ENCODE results near the gene ESRRG. TPM values are rescaled to one million over a fixed set of nuclear protein-coding genes. Genes with fewer than 3 reads are reported as not detected.
A peak's percentile ranks its signal among the peaks of the same experiment; 100 is the strongest.

The ESRRG gene
- total RNA-seq (2014; rRNA removed; shearing (Covaris generic); ENCODE audit: low replicate concordance), result 0.15 TPM in 1 of 2 replicates, not detected in the other

- no peaks in the 10 kb centered on the region for H3K9me2 ChIP-seq (replicated peaks; ENCODE audit: insufficient read depth, low read length)
- peaks cover 8% of the 10 kb centered on the region for H3K4me1 ChIP-seq (ENCODE audit: low read length)
- H4K20me1 ChIP-seq (ENCODE audit: insufficient read depth, low read depth, low read length), result no peaks in the 10 kb centered on the region
- H3K79me2 ChIP-seq (ENCODE audit: low read length), result no peaks in the 10 kb centered on the region
- no peaks in the 10 kb centered on the region for H3K36me3 ChIP-seq (ENCODE audit: insufficient read depth, low read length)
- H3K9me3 ChIP-seq (ENCODE audit: low read length), result no peaks in the 10 kb centered on the region
- DNase-seq, result no peak
- H3K4me3 ChIP-seq (ENCODE audit: low read length), result no peak within 1 kb of the TSS
- no peak within 1 kb of the TSS for H3K4me2 ChIP-seq (ENCODE audit: low read depth, low read length, poor library complexity, severe bottlenecking)
- H3K27me3 ChIP-seq (ENCODE audit: low read length), result no peaks in the 10 kb centered on the region
- no peak within 1 kb of the TSS for H3K9ac ChIP-seq (ENCODE audit: low read length)
- H3K27ac ChIP-seq (ENCODE audit: low read length), result no peak within 1 kb of the TSS
- no peak within 1 kb of the TSS for H2AFZ ChIP-seq (ENCODE audit: low read length)
Observed at GRCh38 chr1:216723274-216723780, at the start of gene ESRRG. TSS of gene ESRRG (minus strand) at chr1:216723429. CDS start at chr1:216723299, 130 bp downstream.

- Histone ChIP-seq H3K9ac (ENCODE audit: low read length) (no peak overlapping the region), H2AFZ (ENCODE audit: low read length) (no peak overlapping the region), H3K9me3 (ENCODE audit: low read length) (no peaks in the 10 kb centered on the region), H3K36me3 (ENCODE audit: insufficient read depth, low read length) (no peaks in the 10 kb centered on the region), H3K79me2 (ENCODE audit: low read length) (no peaks in the 10 kb centered on the region), H3K9me2 (replicated peaks; ENCODE audit: insufficient read depth, low read length) (no peaks in the 10 kb centered on the region), H3K4me2 (ENCODE audit: low read depth, low read length, poor library complexity, severe bottlenecking) (no peak overlapping the region), H3K27ac (ENCODE audit: low read length) (no peak overlapping the region), H3K27me3 (ENCODE audit: low read length) (no peaks in the 10 kb centered on the region), H3K4me1 (ENCODE audit: low read length) (no peaks in the 10 kb centered on the region), H4K20me1 (ENCODE audit: insufficient read depth, low read depth, low read length) (no peaks in the 10 kb centered on the region), H3K4me3 (ENCODE audit: low read length) (no peak overlapping the region)
- no peak for DNase-seq
Observed at GRCh38 chr1:216771922-216772321, 48.7 kb upstream of the ESRRG start.

- Histone ChIP-seq H3K4me1 (ENCODE audit: low read length) (no peaks in the 10 kb centered on the region), H3K27me3 (ENCODE audit: low read length) (no peaks in the 10 kb centered on the region), H3K27ac (ENCODE audit: low read length) (no peak overlapping the region), H3K4me3 (ENCODE audit: low read length) (no peak overlapping the region), H4K20me1 (ENCODE audit: insufficient read depth, low read depth, low read length) (no peaks in the 10 kb centered on the region), H3K4me2 (ENCODE audit: low read depth, low read length, poor library complexity, severe bottlenecking) (no peak overlapping the region), H3K79me2 (ENCODE audit: low read length) (no peaks in the 10 kb centered on the region), H2AFZ (ENCODE audit: low read length) (no peak overlapping the region), H3K9me3 (ENCODE audit: low read length) (no peaks in the 10 kb centered on the region), H3K36me3 (ENCODE audit: insufficient read depth, low read length) (no peaks in the 10 kb centered on the region), H3K9ac (ENCODE audit: low read length) (no peak overlapping the region), H3K9me2 (replicated peaks; ENCODE audit: insufficient read depth, low read length) (no peaks in the 10 kb centered on the region)
- no peak for DNase-seq
Observed at GRCh38 chr1:216766633-216767327, 43.6 kb upstream of the ESRRG start.

GRCh38 chr1:216765346-216766300 lies 42.4 kb upstream of the ESRRG start:
- H3K4me1 ChIP-seq (ENCODE audit: low read length), result no peaks in the 10 kb centered on the region
- no peak overlapping the region for H3K4me3 ChIP-seq (ENCODE audit: low read length)
- no peaks in the 10 kb centered on the region for H4K20me1 ChIP-seq (ENCODE audit: insufficient read depth, low read depth, low read length)
- H3K4me2 ChIP-seq (ENCODE audit: low read depth, low read length, poor library complexity, severe bottlenecking), result no peak overlapping the region
- no peak overlapping the region for H3K27ac ChIP-seq (ENCODE audit: low read length)
- H3K9me3 ChIP-seq (ENCODE audit: low read length), result no peaks in the 10 kb centered on the region
- H3K27me3 ChIP-seq (ENCODE audit: low read length), result no peaks in the 10 kb centered on the region
- H3K9me2 ChIP-seq (replicated peaks; ENCODE audit: insufficient read depth, low read length), result no peaks in the 10 kb centered on the region
- no peaks in the 10 kb centered on the region for H3K36me3 ChIP-seq (ENCODE audit: insufficient read depth, low read length)
- no peak overlapping the region for H2AFZ ChIP-seq (ENCODE audit: low read length)
- H3K79me2 ChIP-seq (ENCODE audit: low read length), result no peaks in the 10 kb centered on the region
- no peak overlapping the region for H3K9ac ChIP-seq (ENCODE audit: low read length)
- no peak for DNase-seq

- Histone ChIP-seq H4K20me1 (ENCODE audit: insufficient read depth, low read depth, low read length) (no peaks in the 10 kb centered on the region), H3K4me2 (ENCODE audit: low read depth, low read length, poor library complexity, severe bottlenecking) (no peak overlapping the region), H3K9me2 (replicated peaks; ENCODE audit: insufficient read depth, low read length) (no peaks in the 10 kb centered on the region), H3K27ac (ENCODE audit: low read length) (no peak overlapping the region), H3K9me3 (ENCODE audit: low read length) (no peaks in the 10 kb centered on the region), H3K27me3 (ENCODE audit: low read length) (no peaks in the 10 kb centered on the region), H2AFZ (ENCODE audit: low read length) (no peak overlapping the region), H3K79me2 (ENCODE audit: low read length) (no peaks in the 10 kb centered on the region), H3K4me3 (ENCODE audit: low read length) (no peak overlapping the region), H3K4me1 (ENCODE audit: low read length) (no peaks in the 10 kb centered on the region), H3K9ac (ENCODE audit: low read length) (no peak overlapping the region), H3K36me3 (ENCODE audit: insufficient read depth, low read length) (no peaks in the 10 kb centered on the region)
- DNase-seq, result no peak
Observed at GRCh38 chr1:216758161-216758560, 34.9 kb upstream of the ESRRG start.

GRCh38 chr1:216757110-216757509 lies 33.9 kb upstream of the ESRRG start:
- H3K79me2 ChIP-seq (ENCODE audit: low read length), result no peaks in the 10 kb centered on the region
- no peak overlapping the region for H3K4me3 ChIP-seq (ENCODE audit: low read length)
- H3K4me2 ChIP-seq (ENCODE audit: low read depth, low read length, poor library complexity, severe bottlenecking), result no peak overlapping the region
- H2AFZ ChIP-seq (ENCODE audit: low read length), result no peak overlapping the region
- H3K9ac ChIP-seq (ENCODE audit: low read length), result no peak overlapping the region
- no peaks in the 10 kb centered on the region for H3K9me2 ChIP-seq (replicated peaks; ENCODE audit: insufficient read depth, low read length)
- no peaks in the 10 kb centered on the region for H3K9me3 ChIP-seq (ENCODE audit: low read length)
- no peaks in the 10 kb centered on the region for H3K36me3 ChIP-seq (ENCODE audit: insufficient read depth, low read length)
- no peak for DNase-seq
- no peaks in the 10 kb centered on the region for H3K4me1 ChIP-seq (ENCODE audit: low read length)
- H3K27me3 ChIP-seq (ENCODE audit: low read length), result no peaks in the 10 kb centered on the region
- no peak overlapping the region for H3K27ac ChIP-seq (ENCODE audit: low read length)
- no peaks in the 10 kb centered on the region for H4K20me1 ChIP-seq (ENCODE audit: insufficient read depth, low read depth, low read length)

GRCh38 chr1:216750961-216751360 lies 27.7 kb upstream of the ESRRG start:
- no peak overlapping the region for H3K9ac ChIP-seq (ENCODE audit: low read length)
- H3K79me2 ChIP-seq (ENCODE audit: low read length), result no peaks in the 10 kb centered on the region
- H3K4me1 ChIP-seq (ENCODE audit: low read length), result no peaks in the 10 kb centered on the region
- H3K4me3 ChIP-seq (ENCODE audit: low read length), result no peak overlapping the region
- H3K27me3 ChIP-seq (ENCODE audit: low read length), result no peaks in the 10 kb centered on the region
- no peak overlapping the region for H3K4me2 ChIP-seq (ENCODE audit: low read depth, low read length, poor library complexity, severe bottlenecking)
- no peak overlapping the region for H3K27ac ChIP-seq (ENCODE audit: low read length)
- no peaks in the 10 kb centered on the region for H3K36me3 ChIP-seq (ENCODE audit: insufficient read depth, low read length)
- no peaks in the 10 kb centered on the region for H3K9me3 ChIP-seq (ENCODE audit: low read length)
- H3K9me2 ChIP-seq (replicated peaks; ENCODE audit: insufficient read depth, low read length), result no peaks in the 10 kb centered on the region
- H4K20me1 ChIP-seq (ENCODE audit: insufficient read depth, low read depth, low read length), result no peaks in the 10 kb centered on the region
- no peak for DNase-seq
- H2AFZ ChIP-seq (ENCODE audit: low read length), result no peak overlapping the region

- Histone ChIP-seq H3K27me3 (ENCODE audit: low read length) (no peaks in the 10 kb centered on the region), H3K9me3 (ENCODE audit: low read length) (no peaks in the 10 kb centered on the region), H3K79me2 (ENCODE audit: low read length) (no peaks in the 10 kb centered on the region), H3K9ac (ENCODE audit: low read length) (no peak overlapping the region), H2AFZ (ENCODE audit: low read length) (no peak overlapping the region), H3K36me3 (ENCODE audit: insufficient read depth, low read length) (no peaks in the 10 kb centered on the region), H3K9me2 (replicated peaks; ENCODE audit: insufficient read depth, low read length) (no peaks in the 10 kb centered on the region), H3K27ac (ENCODE audit: low read length) (no peak overlapping the region), H3K4me2 (ENCODE audit: low read depth, low read length, poor library complexity, severe bottlenecking) (no peak overlapping the region), H3K4me3 (ENCODE audit: low read length) (no peak overlapping the region), H4K20me1 (ENCODE audit: insufficient read depth, low read depth, low read length) (no peaks in the 10 kb centered on the region), H3K4me1 (ENCODE audit: low read length) (no peaks in the 10 kb centered on the region)
- peak; percentile 81 for DNase-seq
Observed at GRCh38 chr1:216750031-216750627, 26.9 kb upstream of the ESRRG start.
